ENCODE data around the gene KIF16B.

DNA sequence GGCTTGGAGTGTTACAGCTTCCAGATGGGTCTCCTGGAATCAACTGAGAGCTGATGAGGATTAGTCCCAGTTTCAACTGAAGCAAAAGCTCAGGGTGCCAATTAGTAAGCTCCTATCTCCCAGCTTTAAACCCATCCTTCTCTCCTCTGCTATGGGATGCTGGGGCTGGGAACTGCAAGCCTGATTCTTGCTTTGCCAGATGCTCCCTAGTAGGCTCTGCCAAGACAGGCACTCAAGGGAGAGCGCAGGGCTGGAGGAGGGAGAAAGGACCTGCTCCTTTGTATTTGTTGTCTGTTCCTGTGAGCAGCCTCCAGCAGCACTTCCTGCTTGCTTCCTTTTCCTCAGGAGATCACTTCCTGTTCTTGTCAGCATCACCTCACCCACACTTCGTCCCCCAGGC lies 309.7 kb downstream of the KIF16B start:
- no peak for TF ChIP-seq RCOR1 (conservative IDR thresholded peaks at IDR 0.05; ENCODE audit: low read depth, low read length)
- TF ChIP-seq POLR2AphosphoS5 (IDR thresholded peaks at IDR 0.05; ENCODE audit: low read length), result no peak
- no peak for TF ChIP-seq FOXK2 (IDR thresholded peaks at IDR 0.05)

Measured in GM12878 (cell line).